GM21717 (cell line): Measurements from ENCODE around the gene CDK2.
"Not testable (repeated sequence)": the region's sequence is repeated elsewhere in the genome, so short reads cannot be mapped to it uniquely, and the experiment has no call there.

Source experiments
- ATAC-seq: cut with Tn5 transposase; IDR thresholded peaks from one replicate; pipeline ENCODE4 v1.9.1; 2021; ENCODE audit warnings: mild to moderate bottlenecking, moderate library complexity; ENCODE audit not compliant: unreplicated experiment

The CDK2 gene

DNA sequence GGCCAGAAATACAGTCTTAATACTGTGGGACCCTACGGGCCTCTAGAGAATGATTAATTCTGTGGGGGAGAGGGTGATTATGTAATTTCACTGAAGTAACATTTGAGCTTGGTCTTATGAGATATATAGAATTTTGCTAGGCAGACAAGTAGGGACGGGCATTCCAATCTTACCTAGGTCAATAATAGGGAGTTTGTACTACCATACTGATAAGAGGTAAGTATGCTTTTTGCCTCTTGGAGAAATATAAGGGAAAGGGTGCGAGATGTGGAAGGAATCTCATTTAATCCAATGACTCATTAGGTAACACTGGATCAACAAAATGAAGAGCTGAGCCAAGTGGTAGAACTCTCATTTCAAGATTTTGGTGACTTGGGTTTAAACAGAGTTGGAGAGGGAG, 12.4 kb downstream of the CDK2 start:
- ATAC-seq = no peak

- ATAC-seq = not testable (repeated sequence)
Observed at GRCh38 chr12:55981882-55982281, 15.3 kb downstream of the CDK2 start.

- no peak for ATAC-seq
Observed at GRCh38 chr12:55982319-55982936, 15.8 kb downstream of the CDK2 start.

DNA sequence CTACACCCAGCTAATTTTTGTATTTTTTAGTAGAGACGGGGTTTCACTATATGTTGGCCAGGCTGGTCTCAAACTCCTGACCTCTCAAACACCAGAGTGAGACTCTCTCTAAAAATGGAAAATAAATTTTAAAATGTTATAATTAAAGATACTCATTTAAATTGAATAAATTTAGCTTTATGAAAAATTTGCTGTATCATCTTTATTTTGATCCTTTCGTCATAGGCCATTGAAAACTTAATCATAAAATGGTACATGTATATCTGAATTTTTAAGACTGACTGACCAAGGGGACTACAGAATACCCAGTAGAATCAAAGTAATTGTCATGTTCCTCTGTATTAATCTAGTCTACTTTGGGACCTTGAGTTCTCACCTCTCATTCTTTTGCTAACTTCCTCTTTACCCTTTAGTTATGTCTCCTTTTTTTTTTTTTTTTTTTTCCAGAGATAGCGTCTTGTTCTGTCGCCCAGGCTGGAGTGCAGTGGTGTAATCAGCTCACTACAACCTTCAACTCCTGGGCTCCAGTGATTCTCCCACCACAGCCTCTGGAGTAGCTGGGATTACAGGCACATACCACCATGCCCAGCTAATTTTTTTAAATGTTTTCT, 16.7 kb downstream of the CDK2 start:
- no peak for ATAC-seq

DNA sequence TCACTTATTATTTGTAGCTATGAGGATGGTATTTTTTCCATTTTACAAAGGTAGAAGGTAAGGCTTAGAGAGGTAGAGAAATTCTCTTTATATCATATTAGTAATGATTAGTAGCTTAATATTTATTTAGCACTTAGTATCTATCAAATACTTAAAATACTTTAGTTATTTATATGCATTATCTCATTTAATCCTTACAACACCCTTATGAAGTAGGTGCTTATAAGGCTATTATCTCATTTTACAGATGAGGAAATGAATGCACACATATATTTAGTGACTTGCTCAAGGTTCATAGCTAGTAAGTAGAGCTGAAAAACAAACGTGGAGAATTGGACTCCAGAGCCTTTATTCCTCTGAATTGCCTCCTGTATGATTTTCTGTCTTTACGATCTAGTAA, 18.2 kb downstream of the CDK2 start:
- ATAC-seq = no peak

GRCh38 chr12:55985341-55985740, 18.7 kb downstream of the CDK2 start:
- ATAC-seq = no peak

- not testable (repeated sequence) for ATAC-seq
Observed at GRCh38 chr12:55985976-55986375, 19.3 kb downstream of the CDK2 start.

GRCh38 chr12:55991110-55991509, 24.5 kb downstream of the CDK2 start:
- no peak for ATAC-seq

DNA sequence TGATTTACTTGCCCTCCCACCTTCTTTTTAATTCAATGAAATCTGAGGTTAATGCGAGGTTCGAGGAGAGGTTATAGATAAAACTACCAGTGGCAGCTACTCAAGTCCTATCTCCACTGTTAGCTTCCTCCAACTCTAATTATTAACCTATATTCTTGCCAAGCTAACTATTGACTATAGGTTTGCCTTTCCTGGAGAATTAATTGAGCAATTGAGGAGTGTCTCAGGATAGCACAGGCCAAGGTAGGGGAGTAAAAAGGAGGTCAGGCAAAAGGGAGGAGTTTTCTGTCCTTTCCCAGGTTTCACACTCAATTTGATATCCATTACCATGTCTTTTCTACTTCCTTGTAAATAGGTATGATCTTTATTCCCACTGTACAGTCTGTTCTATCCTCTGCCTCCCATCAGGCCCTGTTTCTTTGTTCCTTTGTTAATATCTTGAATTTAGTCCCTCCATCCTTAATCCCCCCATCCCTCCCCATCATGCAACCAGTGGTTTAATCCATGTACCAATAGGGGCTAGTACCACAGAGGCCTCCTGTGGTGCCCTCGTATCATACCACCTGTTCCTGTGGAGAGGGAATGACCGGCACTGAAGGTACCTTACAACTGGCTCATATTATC, 26.7 kb downstream of the CDK2 start:
- no peak for ATAC-seq

DNA sequence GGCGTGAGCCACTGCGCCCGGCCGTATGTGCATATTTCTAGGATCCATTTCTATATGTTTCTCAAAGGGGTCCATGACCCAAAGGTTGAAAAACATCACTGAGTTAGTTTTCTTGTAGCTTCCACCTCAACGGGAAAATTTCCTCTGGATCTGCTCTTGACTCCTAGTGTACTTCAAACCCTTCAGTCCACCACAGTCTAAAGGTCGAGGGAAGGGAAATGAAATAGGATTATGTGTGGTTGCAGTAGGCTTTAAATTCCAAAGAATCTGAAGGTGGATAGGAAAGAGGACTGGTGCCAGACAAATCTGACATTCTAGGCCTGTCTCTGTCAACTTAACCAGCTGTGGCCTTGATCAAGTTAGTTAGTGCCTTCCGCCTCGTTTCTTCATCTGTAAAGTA, 28.7 kb downstream of the CDK2 start:
- no peak for ATAC-seq

- no peak for ATAC-seq
Observed at GRCh38 chr12:55996201-55996714, 29.6 kb downstream of the CDK2 start.

GRCh38 chr12:55996715-55997534, 30.3 kb downstream of the CDK2 start, which contains the start of gene SUOX:
Gene SUOX, plus strand, starts transcription at chr12:55997276. Its CDS starts 4,946 bp downstream, at chr12:56002222.
- peak; percentile 94 for ATAC-seq

DNA sequence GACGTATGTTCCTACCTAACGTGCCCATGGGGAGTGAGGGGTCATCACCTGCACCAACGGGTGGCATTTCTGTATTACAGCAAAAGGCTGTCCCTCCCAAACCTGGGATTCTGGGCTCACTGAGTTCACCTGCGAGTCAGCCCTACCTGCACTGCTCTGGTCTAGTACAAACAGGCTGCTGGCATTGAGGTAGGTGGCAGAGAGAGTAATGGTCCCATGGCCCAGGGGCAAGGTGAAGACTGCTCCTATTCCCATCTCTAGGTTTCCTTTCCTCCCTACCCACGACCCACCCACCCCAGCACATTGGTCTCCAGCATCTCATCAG, 30.9 kb downstream of the CDK2 start:
- ATAC-seq = peak; percentile 6

GRCh38 chr12:55999522-55999921, 32.9 kb downstream of the CDK2 start:
- ATAC-seq = not testable (repeated sequence)

DNA sequence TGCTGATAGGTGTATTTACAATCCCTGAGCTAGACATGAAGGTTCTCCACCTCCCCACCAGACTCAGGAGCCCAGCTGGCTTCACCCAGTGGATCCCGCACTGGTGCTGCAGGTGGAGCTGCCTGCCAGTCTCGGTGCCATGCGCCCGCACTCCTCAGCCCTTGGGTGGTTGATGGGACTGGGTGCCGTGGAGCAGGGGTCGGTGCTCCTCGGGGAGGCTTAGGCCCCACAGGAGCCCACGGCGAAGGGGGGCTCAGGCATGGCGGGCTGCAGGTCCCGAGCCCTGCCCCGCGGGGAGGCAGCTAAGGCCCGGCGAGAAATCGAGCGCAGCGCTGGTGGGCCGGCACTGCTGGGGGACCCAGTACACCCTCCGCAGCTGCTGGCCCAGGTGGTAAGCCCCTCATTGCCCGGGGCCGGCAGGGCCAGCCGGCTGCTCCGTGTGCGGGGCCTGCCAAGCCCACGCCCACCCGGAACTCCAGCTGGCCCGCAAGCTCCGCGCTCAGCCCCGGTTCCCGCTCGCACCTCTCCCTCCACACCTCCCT, 33.4 kb downstream of the CDK2 start:
- ATAC-seq = not testable (repeated sequence)

DNA sequence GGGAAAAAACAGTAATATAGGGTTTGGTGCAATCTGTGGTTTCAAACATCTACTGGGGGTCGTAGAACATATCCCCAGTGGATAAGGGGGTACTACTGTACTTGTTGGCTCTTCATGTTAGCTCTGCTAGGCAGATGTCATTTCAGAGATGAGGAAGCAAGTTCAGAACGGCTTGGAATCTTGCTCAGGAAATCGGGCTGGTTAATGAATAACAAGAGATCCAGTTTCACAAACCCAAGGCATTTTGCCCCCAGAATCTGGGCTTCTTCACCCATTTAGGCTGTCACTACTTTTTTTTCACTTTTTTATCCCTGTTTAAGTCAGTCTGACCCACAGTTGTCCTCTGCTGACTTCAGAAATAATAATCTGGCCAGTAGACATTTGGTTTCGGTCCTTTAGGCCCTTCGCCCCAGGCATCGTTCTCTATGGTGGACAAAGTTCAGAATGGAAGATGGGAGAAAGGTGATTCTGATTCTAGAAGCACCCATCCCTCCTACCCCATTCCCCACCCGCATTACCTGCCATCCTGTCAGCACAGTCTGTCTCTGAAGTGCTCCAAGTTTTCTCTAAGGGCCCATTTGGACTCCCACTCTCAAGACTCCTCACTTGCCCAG, 35.0 kb downstream of the CDK2 start:
- no peak for ATAC-seq

DNA sequence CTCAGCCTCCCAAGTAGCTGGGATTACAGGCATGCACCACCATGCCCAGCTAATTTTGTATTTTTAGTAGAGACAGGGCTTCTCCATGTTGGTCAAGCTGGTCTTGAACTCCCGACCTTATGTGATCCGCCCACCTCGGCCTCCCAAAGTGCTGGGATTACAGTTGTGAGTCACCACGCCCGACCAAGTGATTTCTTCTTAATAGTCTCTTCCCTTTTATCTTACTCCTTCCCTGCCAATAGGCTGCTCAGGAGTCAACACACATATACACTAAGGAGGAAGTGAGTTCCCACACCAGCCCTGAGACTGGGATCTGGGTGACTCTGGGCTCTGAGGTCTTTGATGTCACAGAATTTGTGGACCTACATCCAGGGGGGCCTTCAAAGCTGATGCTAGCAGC, 36.7 kb downstream of the CDK2 start:
- ATAC-seq = not testable (repeated sequence)

- no peak for ATAC-seq
Observed at GRCh38 chr12:56004211-56004610, 37.6 kb downstream of the CDK2 start.

DNA sequence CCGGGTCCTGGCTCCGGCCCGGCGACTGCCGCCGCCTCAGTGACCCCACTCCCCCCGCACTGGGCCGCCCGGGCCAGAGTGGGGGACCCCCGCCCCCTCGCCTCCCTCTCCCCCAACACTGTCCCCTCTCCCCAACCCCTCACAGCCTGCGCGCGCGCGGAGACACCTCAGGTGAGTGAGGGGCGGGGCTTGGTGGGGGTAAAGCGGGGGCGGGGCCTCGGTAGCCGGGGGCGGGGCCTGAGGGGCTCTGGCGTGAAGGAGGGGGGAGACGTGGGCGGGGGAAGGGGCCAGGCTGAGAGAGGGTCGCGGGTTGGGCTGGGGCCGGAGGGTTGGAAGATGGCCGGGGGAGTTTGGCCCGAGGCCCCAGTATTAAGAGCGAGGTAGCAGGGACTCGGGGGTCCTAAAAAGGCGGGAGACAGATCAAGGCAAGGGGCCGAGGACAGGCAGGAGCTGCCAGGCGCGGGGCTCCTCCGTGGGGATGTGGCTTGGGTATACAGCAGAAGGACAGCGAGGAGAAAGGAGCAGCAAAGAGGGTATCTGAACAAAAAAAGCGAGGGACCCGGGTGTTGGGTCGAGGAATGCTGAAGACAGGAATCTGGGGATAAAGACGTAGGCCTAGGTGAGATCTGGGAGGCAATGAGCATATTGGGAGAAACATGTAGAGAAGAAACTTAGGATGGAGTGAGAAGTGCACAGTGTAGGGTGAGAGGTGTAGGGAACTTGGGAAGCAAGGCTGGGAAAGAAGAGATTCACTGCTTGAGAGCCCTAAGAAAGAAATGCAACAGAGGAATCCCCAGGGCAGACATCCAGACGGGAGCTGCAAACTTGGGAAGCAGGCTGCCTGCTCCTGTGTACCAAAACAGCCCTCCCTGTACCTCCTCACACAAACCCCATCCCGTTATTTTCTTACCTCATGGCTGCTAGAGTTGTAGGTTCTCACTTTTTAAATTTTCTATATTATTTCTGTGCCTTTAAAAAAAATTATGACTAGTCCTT, 41.2 kb downstream of the CDK2 start:
- ATAC-seq = peak; percentile 38
